Measurements from ENCODE around the gene NR0B2. TPM values are rescaled to one million over a fixed set of nuclear protein-coding genes. Genes with fewer than 3 reads are reported as not detected.

Gene NR0B2
- total RNA-seq, 1 donor from 2014 or later: 5.7 TPM

Other genes with a start within 250 kb of the NR0B2 start
- 52.1 TPM for gene ARID1A, start 218.0 kb downstream of the NR0B2 start, total RNA-seq
- gene PIGV, start 126.0 kb downstream of the NR0B2 start, total RNA-seq: 3.9 TPM
- 13.0 TPM for gene ZDHHC18, start 87.3 kb downstream of the NR0B2 start, total RNA-seq
- not detected for gene SFN, start 50.8 kb downstream of the NR0B2 start, total RNA-seq
- 23.4 TPM for gene GPN2, start 23.7 kb downstream of the NR0B2 start, total RNA-seq
- 6.4 TPM for gene GPATCH3, start 13.5 kb downstream of the NR0B2 start, total RNA-seq
- gene NUDC, start 7.8 kb upstream of the NR0B2 start, total RNA-seq: 55.5 TPM
- gene KDF1, start 46.5 kb upstream of the NR0B2 start, total RNA-seq: not detected
- 42.2 TPM for gene TRNP1, start 79.7 kb upstream of the NR0B2 start, total RNA-seq
- gene TENT5B, start 98.9 kb upstream of the NR0B2 start, total RNA-seq: 7.6 TPM
- 26.1 TPM for gene SLC9A1, start 241.2 kb upstream of the NR0B2 start, total RNA-seq

Measured in cardiac septum (tissue), 1 donor.